ENCODE data around the gene CYP27A1.
A peak's percentile ranks its signal among the peaks of the same experiment; 100 is the strongest.

Gene CYP27A1

GRCh38 chr2:218781691-218782527 is at the start of gene CYP27A1:
TSS of gene CYP27A1 (plus strand) at chr2:218782147. CDS start at chr2:218782183, 36 bp downstream.
- peak within 1 kb of the TSS; percentile 58 for H3K4me3 ChIP-seq (ENCODE audit: low read depth, low read length)
- POLR2A ChIA-PET = no interaction called here
- no peak for DNase-seq (ENCODE audit: low read depth, low spot score)
- CTCF ChIA-PET = interaction anchor here (0.6 to 1.7 kb wide), 4 partner anchors 10 to 70 kb away, joined by 3 to 4 read pairs (median 4); no protein-coding TSS in a partner anchor
- no peak for TF ChIP-seq CTCF (IDR thresholded peaks at IDR 0.05; ENCODE audit: insufficient read depth, low read length, missing control alignments)

GRCh38 chr2:218732761-218733158 is 49.2 kb upstream of the CYP27A1 start:
- no peak for TF ChIP-seq CTCF (IDR thresholded peaks at IDR 0.05; ENCODE audit: insufficient read depth, low read length, missing control alignments)
- H3K4me3 ChIP-seq (ENCODE audit: low read depth, low read length) = no peak overlapping the region
- ChIA-PET CTCF (interaction anchor here (3.8 to 9.5 kb wide), 3 partner anchors 11 to 117 kb away, joined by 19 to 106 read pairs (median 28); partner anchors contain the start of gene TTLL4), POLR2A (no interaction called here)
- DNase-seq (ENCODE audit: low read depth, low spot score) = no peak

GRCh38 chr2:218733171-218734021 is 48.6 kb upstream of the CYP27A1 start:
- peak; percentile 36 for DNase-seq (ENCODE audit: low read depth, low spot score)
- CTCF ChIA-PET = interaction anchor here (1.4 to 9.5 kb wide), 3 partner anchors 12 to 116 kb away, joined by 8 to 106 read pairs (median 19); partner anchors contain the start of gene TTLL4
- H3K4me3 ChIP-seq (ENCODE audit: low read depth, low read length) = no peak overlapping the region

GRCh38 chr2:218734190-218734975 is 47.6 kb upstream of the CYP27A1 start:
- TF ChIP-seq CTCF (IDR thresholded peaks at IDR 0.05; ENCODE audit: insufficient read depth, low read length, missing control alignments) = no peak
- CTCF ChIA-PET = interaction anchor here (1.4 kb wide), 1 partner anchor 24 kb away, joined by 8 read pairs; the partner anchor contains the start of gene TTLL4
- DNase-seq (ENCODE audit: low read depth, low spot score) = no peak
- POLR2A ChIA-PET = no interaction called here
- no peak overlapping the region for H3K4me3 ChIP-seq (ENCODE audit: low read depth, low read length)

More at GRCh38 chr2:218733171-218734021, 48.6 kb upstream of the CYP27A1 start:
- POLR2A ChIA-PET = no interaction called here
- no peak for TF ChIP-seq CTCF (IDR thresholded peaks at IDR 0.05; ENCODE audit: insufficient read depth, low read length, missing control alignments)

GRCh38 chr2:218736531-218736930 is 45.4 kb upstream of the CYP27A1 start:
- DNase-seq (ENCODE audit: low read depth, low spot score) = no peak
- CTCF ChIA-PET = interaction anchor here (1.2 to 1.7 kb wide), 3 partner anchors 9 to 111 kb away, joined by 3 to 5 read pairs (median 5); no protein-coding TSS in a partner anchor
- no peak overlapping the region for H3K4me3 ChIP-seq (ENCODE audit: low read depth, low read length)
- no peak for TF ChIP-seq CTCF (IDR thresholded peaks at IDR 0.05; ENCODE audit: insufficient read depth, low read length, missing control alignments)
- POLR2A ChIA-PET = no interaction called here

All from AG04449 (cell line).